K562 (cell line): Measurements from ENCODE around the gene PLXNA3. TPM values are rescaled to one million over a fixed set of nuclear protein-coding genes. Genes with fewer than 3 reads are reported as not detected.
A peak's percentile ranks its signal among the peaks of the same experiment; 100 is the strongest.

ENCODE experiments used
- ARHGAP35 ChIP-seq: fragments of 450-650 bp; IDR thresholded peaks from 2 replicates; pipeline ENCODE4 v1.6.1; 2018; ENCODE audit not compliant: partially characterized antibody
- ELF2 ChIP-seq: fragments of 250-450 bp; sonication (Bioruptor Pico); IDR thresholded peaks from 2 replicates; pipeline ENCODE4 v1.5.0; 2021; ENCODE audit warnings: mild to moderate bottlenecking
- FOSL1 ChIP-seq: fragments of 200-800 bp; sonication (Bioruptor generic); conservative IDR thresholded peaks from 2 replicates; pipeline ENCODE4 v1.6.1; 2016; ENCODE audit warnings: missing genetic modification characterization, missing compliant biosample characterization
- GABPB2 ChIP-seq: fragments of 250-450 bp; sonication (Bioruptor Pico); conservative IDR thresholded peaks from 2 replicates; pipeline ENCODE4 v1.5.1; 2021; ENCODE audit warnings: mild to moderate bottlenecking
- HDAC8 ChIP-seq: fragments of 450-650 bp; IDR thresholded peaks from 2 replicates; pipeline ENCODE4 v1.6.1; 2016; ENCODE audit warnings: mild to moderate bottlenecking, missing genetic modification characterization, moderate library complexity, missing compliant biosample characterization
- NCOA1 ChIP-seq: fragments of 450-650 bp; IDR thresholded peaks from 2 replicates; pipeline ENCODE4 v1.6.1; 2016; ENCODE audit warnings: low read depth
- NFIC ChIP-seq: fragments of 450-650 bp; IDR thresholded peaks from 2 replicates; pipeline ENCODE4 v1.6.1; 2017; ENCODE audit warnings: mild to moderate bottlenecking, inconsistent platforms
- SAP30 ChIP-seq: fragments of 200-600 bp; sonication (generic); IDR thresholded peaks from 2 replicates; pipeline ENCODE4 v1.6.1; 2012; ENCODE audit warnings: borderline replicate concordance, low read depth, mild to moderate bottlenecking, moderate library complexity, low read length, control low read depth, inconsistent platforms; ENCODE audit not compliant: insufficient read depth, poor library complexity, severe bottlenecking
- SMAD4 ChIP-seq: fragments of 250-450 bp; sonication (Bioruptor Pico); conservative IDR thresholded peaks from 2 replicates; pipeline ENCODE4 v1.8.0; 2021; ENCODE audit warnings: inconsistent platforms, mild to moderate bottlenecking, moderate library complexity
- SMARCC2 ChIP-seq: fragments of 450-650 bp; IDR thresholded peaks from 2 replicates; pipeline ENCODE4 v1.6.1; 2017; ENCODE audit warnings: antibody characterized with exemption, moderate library complexity, mild to moderate bottlenecking, low read depth
- ZC3H4 ChIP-seq: sonication (generic); formaldehyde crosslinking; IDR thresholded peaks from 2 replicates; pipeline ENCODE4 v1.9.0; 2021; ENCODE audit warnings: missing genetic modification reagents, borderline replicate concordance
- ZKSCAN8 ChIP-seq: fragments of 200-800 bp; sonication (Bioruptor generic); IDR thresholded peaks from 2 replicates; pipeline ENCODE4 v1.6.1; 2016; ENCODE audit warnings: missing genetic modification characterization, missing compliant biosample characterization
- ZNF224 ChIP-seq: sonication (generic); formaldehyde crosslinking; IDR thresholded peaks from 2 replicates; pipeline ENCODE4 v1.8.0; 2022; ENCODE audit warnings: mild to moderate bottlenecking, missing genetic modification reagents
- ZNF41 ChIP-seq: fragments of 250-450 bp; sonication (Bioruptor Pico); conservative IDR thresholded peaks from 2 replicates; pipeline ENCODE4 v1.4.0; 2020; ENCODE audit warnings: mild to moderate bottlenecking
- ZNF586 ChIP-seq: fragments of 450-650 bp; formaldehyde crosslinking; conservative IDR thresholded peaks from 2 replicates; pipeline ENCODE4 v1.4.0; 2020; ENCODE audit warnings: mild to moderate bottlenecking, moderate library complexity
- polyA plus RNA-seq, 8 experiments: library from polyadenylated mRNA; depleted of rRNA in 4 of 8; stranded (reverse) in 5 of 8; unstranded in 3 of 8; fragments of >200 nt; fragmentation: Nextera tagmentation in 2 of 8; fragmentation: Illumina TruSeq in 1 of 8; extraction: Ambion mirVana in 2 of 8; extraction: Trizol in 1 of 8; gene quantifications; 2 replicates each; pipeline versions ENCODE4 v1.2.1 to v1.2.3, GENCODE V29; 2011 to 2014; ENCODE audit warnings: inconsistent platforms in 1 of 8, missing spikeins in 1 of 8
- total RNA-seq, 7 experiments: library from RNA; depleted of rRNA in 6 of 7; stranded (reverse); fragments of >200 nt in 6 of 7; fragmentation: Illumina TruSeq in 2 of 7; extraction: Trizol in 2 of 7; gene quantifications; 2 replicates each; pipeline versions ENCODE4 v1.2.1 to v1.2.3, GENCODE V29; 2011 to 2021; ENCODE audit warnings: low replicate concordance in 1 of 7
- TF ChIP-seq, protein P1 (sequence below): sonication (generic); formaldehyde crosslinking; IDR thresholded peaks from 2 replicates; pipeline ENCODE4 v1.8.1; 2023; ENCODE audit warnings: missing genetic modification reagents, mild to moderate bottlenecking, borderline replicate concordance
- TF ChIP-seq, protein P2 (sequence below): fragments of 450-650 bp; formaldehyde crosslinking; IDR thresholded peaks from 2 replicates; pipeline ENCODE4 v1.4.0; 2020; ENCODE audit warnings: mild to moderate bottlenecking, moderate library complexity
- TF ChIP-seq, protein P3 (sequence below): fragments of 450-650 bp; formaldehyde crosslinking; IDR thresholded peaks from 2 replicates; pipeline ENCODE4 v1.4.0; 2022; ENCODE audit warnings: missing genetic modification characterization
- TF ChIP-seq, protein P4 (sequence below): fragments of 250-450 bp; sonication (Bioruptor Pico); IDR thresholded peaks from 2 replicates; pipeline ENCODE4 v1.8.0; 2022; ENCODE audit warnings: inconsistent platforms, mild to moderate bottlenecking, moderate library complexity, borderline replicate concordance

PLXNA3 gene
- total and polyA plus RNA-seq, 9 of the 15 experiments (the other 6 are each of a cell fraction or from before 2014, with no cell fraction given), result 0.32 to 47.8 (median 7.5) TPM

DNA sequence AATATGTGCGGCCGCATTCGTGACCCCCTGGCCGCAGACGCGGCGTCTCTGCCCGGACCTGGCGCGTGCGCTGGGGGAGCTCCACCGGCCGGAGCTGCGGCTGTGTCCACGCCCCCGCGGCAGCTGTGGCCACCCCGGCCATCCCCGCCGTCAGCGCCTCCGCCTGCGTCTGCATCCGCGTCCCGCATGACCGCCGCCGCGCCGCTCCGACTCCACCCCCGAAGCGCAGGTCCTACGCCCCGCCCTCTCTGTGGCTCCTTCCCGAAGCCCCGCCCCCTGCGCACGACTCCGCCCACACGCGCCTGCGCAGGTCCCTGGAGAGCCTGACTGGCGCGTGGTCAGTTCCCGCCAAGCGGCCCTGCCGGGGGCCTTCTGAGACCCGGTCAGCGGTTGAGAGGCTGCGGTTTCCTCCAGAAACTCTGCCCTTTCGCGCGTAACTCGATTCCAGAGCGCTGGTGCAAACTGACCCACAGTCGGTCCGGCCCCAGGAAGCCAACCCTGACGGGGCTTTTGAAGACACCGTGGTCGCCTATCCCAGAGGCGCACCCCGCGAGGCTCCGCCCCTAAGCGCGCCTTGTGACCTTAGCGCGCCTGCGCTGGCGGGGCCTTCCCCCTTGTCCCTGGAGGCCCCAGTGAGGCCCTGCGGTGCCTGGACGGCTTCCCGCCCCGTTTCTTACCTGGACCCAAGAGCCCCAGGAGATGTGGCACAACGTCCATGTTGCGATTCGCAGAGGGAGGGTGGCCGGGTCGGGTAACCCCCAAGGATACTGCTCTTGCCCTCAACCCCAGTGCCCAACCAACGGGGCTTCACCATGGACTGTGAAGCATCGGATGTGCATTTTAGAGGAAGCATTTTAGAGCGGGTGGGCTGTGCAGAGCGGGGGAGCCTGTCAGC, 20.9 kb downstream of the PLXNA3 start, which contains the start of gene LAGE3 (continued):
- TF ChIP-seq, protein P1, sequence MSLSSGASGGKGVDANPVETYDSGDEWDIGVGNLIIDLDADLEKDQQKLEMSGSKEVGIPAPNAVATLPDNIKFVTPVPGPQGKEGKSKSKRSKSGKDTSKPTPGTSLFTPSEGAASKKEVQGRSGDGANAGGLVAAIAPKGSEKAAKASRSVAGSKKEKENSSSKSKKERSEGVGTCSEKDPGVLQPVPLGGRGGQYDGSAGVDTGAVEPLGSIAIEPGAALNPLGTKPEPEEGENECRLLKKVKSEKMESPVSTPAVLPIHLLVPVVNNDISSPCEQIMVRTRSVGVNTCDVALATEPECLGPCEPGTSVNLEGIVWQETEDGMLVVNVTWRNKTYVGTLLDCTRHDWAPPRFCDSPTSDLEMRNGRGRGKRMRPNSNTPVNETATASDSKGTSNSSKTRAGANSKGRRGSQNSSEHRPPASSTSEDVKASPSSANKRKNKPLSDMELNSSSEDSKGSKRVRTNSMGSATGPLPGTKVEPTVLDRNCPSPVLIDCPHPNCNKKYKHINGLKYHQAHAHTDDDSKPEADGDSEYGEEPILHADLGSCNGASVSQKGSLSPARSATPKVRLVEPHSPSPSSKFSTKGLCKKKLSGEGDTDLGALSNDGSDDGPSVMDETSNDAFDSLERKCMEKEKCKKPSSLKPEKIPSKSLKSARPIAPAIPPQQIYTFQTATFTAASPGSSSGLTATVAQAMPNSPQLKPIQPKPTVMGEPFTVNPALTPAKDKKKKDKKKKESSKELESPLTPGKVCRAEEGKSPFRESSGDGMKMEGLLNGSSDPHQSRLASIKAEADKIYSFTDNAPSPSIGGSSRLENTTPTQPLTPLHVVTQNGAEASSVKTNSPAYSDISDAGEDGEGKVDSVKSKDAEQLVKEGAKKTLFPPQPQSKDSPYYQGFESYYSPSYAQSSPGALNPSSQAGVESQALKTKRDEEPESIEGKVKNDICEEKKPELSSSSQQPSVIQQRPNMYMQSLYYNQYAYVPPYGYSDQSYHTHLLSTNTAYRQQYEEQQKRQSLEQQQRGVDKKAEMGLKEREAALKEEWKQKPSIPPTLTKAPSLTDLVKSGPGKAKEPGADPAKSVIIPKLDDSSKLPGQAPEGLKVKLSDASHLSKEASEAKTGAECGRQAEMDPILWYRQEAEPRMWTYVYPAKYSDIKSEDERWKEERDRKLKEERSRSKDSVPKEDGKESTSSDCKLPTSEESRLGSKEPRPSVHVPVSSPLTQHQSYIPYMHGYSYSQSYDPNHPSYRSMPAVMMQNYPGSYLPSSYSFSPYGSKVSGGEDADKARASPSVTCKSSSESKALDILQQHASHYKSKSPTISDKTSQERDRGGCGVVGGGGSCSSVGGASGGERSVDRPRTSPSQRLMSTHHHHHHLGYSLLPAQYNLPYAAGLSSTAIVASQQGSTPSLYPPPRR, result 0 out of 2 replicates have a peak, but pooled peaks have one; percentile 31
- TF ChIP-seq SMAD4 (CRISPR knock-in tag) (peak; percentile 57), NCOA1 (no peak), ZNF224 (CRISPR knock-in tag) (no peak), FOSL1 (no peak), SAP30 (no peak), ARHGAP35 (no peak), ZKSCAN8 (no peak), NFIC (peak; percentile 49; the same call in 1 of the 2 replicates), GABPB2 (CRISPR knock-in tag) (no peak), SMARCC2 (no peak), ELF2 (CRISPR knock-in tag) (no peak), ZNF41 (no peak), ZNF586 (CRISPR knock-in tag) (no peak), HDAC8 (tag) (no peak), ZC3H4 (no peak)
- TF ChIP-seq, protein P2, sequence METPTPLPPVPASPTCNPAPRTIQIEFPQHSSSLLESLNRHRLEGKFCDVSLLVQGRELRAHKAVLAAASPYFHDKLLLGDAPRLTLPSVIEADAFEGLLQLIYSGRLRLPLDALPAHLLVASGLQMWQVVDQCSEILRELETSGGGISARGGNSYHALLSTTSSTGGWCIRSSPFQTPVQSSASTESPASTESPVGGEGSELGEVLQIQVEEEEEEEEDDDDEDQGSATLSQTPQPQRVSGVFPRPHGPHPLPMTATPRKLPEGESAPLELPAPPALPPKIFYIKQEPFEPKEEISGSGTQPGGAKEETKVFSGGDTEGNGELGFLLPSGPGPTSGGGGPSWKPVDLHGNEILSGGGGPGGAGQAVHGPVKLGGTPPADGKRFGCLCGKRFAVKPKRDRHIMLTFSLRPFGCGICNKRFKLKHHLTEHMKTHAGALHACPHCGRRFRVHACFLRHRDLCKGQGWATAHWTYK (CRISPR knock-in tag), result peak; percentile 13; the same call in 1 of the 2 replicates
- TF ChIP-seq, protein P3, sequence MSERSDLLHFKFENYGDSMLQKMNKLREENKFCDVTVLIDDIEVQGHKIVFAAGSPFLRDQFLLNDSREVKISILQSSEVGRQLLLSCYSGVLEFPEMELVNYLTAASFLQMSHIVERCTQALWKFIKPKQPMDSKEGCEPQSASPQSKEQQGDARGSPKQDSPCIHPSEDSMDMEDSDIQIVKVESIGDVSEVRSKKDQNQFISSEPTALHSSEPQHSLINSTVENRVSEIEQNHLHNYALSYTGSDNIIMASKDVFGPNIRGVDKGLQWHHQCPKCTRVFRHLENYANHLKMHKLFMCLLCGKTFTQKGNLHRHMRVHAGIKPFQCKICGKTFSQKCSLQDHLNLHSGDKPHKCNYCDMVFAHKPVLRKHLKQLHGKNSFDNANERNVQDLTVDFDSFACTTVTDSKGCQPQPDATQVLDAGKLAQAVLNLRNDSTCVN, result no peak; the same call in 1 of the 2 replicates
- TF ChIP-seq, protein P4, sequence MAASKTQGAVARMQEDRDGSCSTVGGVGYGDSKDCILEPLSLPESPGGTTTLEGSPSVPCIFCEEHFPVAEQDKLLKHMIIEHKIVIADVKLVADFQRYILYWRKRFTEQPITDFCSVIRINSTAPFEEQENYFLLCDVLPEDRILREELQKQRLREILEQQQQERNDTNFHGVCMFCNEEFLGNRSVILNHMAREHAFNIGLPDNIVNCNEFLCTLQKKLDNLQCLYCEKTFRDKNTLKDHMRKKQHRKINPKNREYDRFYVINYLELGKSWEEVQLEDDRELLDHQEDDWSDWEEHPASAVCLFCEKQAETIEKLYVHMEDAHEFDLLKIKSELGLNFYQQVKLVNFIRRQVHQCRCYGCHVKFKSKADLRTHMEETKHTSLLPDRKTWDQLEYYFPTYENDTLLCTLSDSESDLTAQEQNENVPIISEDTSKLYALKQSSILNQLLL (CRISPR knock-in tag), result no peak
